Ectodermal cell (in vitro differentiated cells): ENCODE measurements around the gene NXPH4.

Experiments
- H3K27ac ChIP-seq: 2 replicates; pipeline ENCODE4 v1.7.0; 2013; ENCODE audit warnings: mild to moderate bottlenecking, low read depth, low read length; ENCODE audit not compliant: insufficient read depth, poor library complexity, severe bottlenecking
- H3K27me3 ChIP-seq: 2 replicates; pipeline ENCODE4 v1.7.0; 2013; ENCODE audit warnings: mild to moderate bottlenecking, low read length; ENCODE audit not compliant: insufficient read depth, control insufficient read depth, poor library complexity, severe bottlenecking
- H3K36me3 ChIP-seq: one replicate; pipeline ENCODE4 v1.7.0; 2013; ENCODE audit warnings: low read length; ENCODE audit not compliant: control insufficient read depth, insufficient read depth
- H3K4me1 ChIP-seq: one replicate; pipeline ENCODE4 v1.7.0; 2013; ENCODE audit warnings: low read length; ENCODE audit not compliant: control insufficient read depth, insufficient read depth
- H3K4me3 ChIP-seq: 2 replicates; pipeline ENCODE4 v1.7.0; 2013; ENCODE audit warnings: low read depth, low read length, control low read depth; ENCODE audit not compliant: insufficient read depth
- H3K9me3 ChIP-seq: 2 replicates; pipeline ENCODE4 v1.7.0; 2013; ENCODE audit warnings: mild to moderate bottlenecking, low read length, moderate library complexity; ENCODE audit not compliant: control insufficient read depth
- WGBS, 2 experiments: methylation state at CpG; one replicate each; pipeline ENCODE4 v1.1.7; 2013; ENCODE audit warnings: missing lambda C conversion rate in 2 of 2; 5-methylcytosine and 5-hydroxymethylcytosine counted together

NXPH4 gene

GRCh38 chr12:57260366-57260765 is 43.8 kb downstream of the NXPH4 start:
- 71 to 72% methylated on average over 4 of the region's 4 CpGs for whole genome bisulfite sequencing, 2 experiments
- peaks cover 29% of the 10 kb centered on the region for H3K36me3 ChIP-seq
- no peak overlapping the region for H3K4me3 ChIP-seq
- no peaks in the 10 kb centered on the region for H3K27me3 ChIP-seq
- H3K4me1 ChIP-seq: peaks cover 27% of the 10 kb centered on the region
- H3K27ac ChIP-seq: no peak overlapping the region
- no peaks in the 10 kb centered on the region for H3K9me3 ChIP-seq

- 0% methylated on average over 1 of the region's 2 CpGs for WGBS, 2 experiments
These were observed 44.9 kb downstream of the NXPH4 start for GRCh38 chr12:57261428-57261865.

GRCh38 chr12:57262126-57262822 is 45.7 kb downstream of the NXPH4 start:
- Histone ChIP-seq H3K4me3 (no peak overlapping the region), H3K27ac (peak overlapping the region; percentile 33), H3K27me3 (no peaks in the 10 kb centered on the region), H3K4me1 (peaks cover 27% of the 10 kb centered on the region), H3K36me3 (peaks cover 19% of the 10 kb centered on the region), H3K9me3 (no peaks in the 10 kb centered on the region)
- 93% methylated on average over 2 to 3 of the region's 3 CpGs for WGBS, 2 experiments

More at GRCh38 chr12:57261428-57261865, 44.9 kb downstream of the NXPH4 start:
- H3K9me3 ChIP-seq: no peaks in the 10 kb centered on the region
- H3K36me3 ChIP-seq: peaks cover 20% of the 10 kb centered on the region
- no peak overlapping the region for H3K4me3 ChIP-seq
- no peaks in the 10 kb centered on the region for H3K27me3 ChIP-seq
- no peak overlapping the region for H3K27ac ChIP-seq
- peaks cover 27% of the 10 kb centered on the region for H3K4me1 ChIP-seq

DNA sequence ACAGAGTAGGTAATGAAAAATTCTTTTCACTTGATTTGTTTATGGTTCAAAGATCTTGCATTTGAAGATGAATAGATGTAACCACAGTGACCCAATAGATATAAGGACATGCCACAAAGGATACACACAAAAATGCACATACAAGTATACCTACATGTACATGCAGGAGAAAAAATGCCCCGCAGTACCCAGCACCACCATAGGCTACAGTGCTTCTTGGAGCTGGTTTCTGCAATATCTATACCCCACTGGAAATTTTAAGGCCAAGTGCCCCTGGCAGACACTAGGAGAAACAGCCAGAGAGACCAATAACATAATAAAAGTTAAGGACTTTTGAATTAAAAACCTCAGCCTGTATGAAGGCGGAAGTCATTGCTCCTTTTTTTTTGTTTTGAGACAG is 46.5 kb downstream of the NXPH4 start:
- no peaks in the 10 kb centered on the region for H3K9me3 ChIP-seq
- no peak overlapping the region for H3K4me3 ChIP-seq

GRCh38 chr12:57266681-57267080 is 50.1 kb downstream of the NXPH4 start:
- Histone ChIP-seq H3K27me3 (no peaks in the 10 kb centered on the region), H3K4me1 (peaks cover 12% of the 10 kb centered on the region), H3K27ac (no peak overlapping the region), H3K4me3 (no peak overlapping the region), H3K9me3 (no peaks in the 10 kb centered on the region), H3K36me3 (peaks cover 22% of the 10 kb centered on the region)

More for the DNA sequence above, 46.5 kb downstream of the NXPH4 start:
- Histone ChIP-seq H3K36me3 (peaks cover 15% of the 10 kb centered on the region), H3K4me1 (peaks cover 27% of the 10 kb centered on the region), H3K27me3 (no peaks in the 10 kb centered on the region), H3K27ac (no peak overlapping the region)
- WGBS, 2 experiments: 92 to 93% methylated on average over 2 of the region's 2 CpGs

- Histone ChIP-seq H3K4me3 (no peak overlapping the region), H3K4me1 (no peaks in the 10 kb centered on the region), H3K9me3 (no peaks in the 10 kb centered on the region), H3K27me3 (no peaks in the 10 kb centered on the region), H3K36me3 (peaks cover 22% of the 10 kb centered on the region), H3K27ac (no peak overlapping the region)
- WGBS, 2 experiments: 93 to 95% methylated on average over 7 of the region's 7 CpGs
These were observed 51.7 kb downstream of the NXPH4 start for GRCh38 chr12:57268264-57268663.

- H3K9me3 ChIP-seq: no peaks in the 10 kb centered on the region
- H3K36me3 ChIP-seq: peaks cover 20% of the 10 kb centered on the region
- H3K4me1 ChIP-seq: no peaks in the 10 kb centered on the region
- WGBS, 2 experiments: 80 to 94% methylated on average over 1 of the region's 1 CpG
- no peaks in the 10 kb centered on the region for H3K27me3 ChIP-seq
- H3K27ac ChIP-seq: no peak overlapping the region
- no peak overlapping the region for H3K4me3 ChIP-seq
These were observed 54.4 kb downstream of the NXPH4 start for GRCh38 chr12:57270966-57271470.

GRCh38 chr12:57272337-57273151 is 56.0 kb downstream of the NXPH4 start:
- H3K27me3 ChIP-seq: no peaks in the 10 kb centered on the region
- H3K27ac ChIP-seq: no peak overlapping the region
- no peak overlapping the region for H3K4me3 ChIP-seq
- H3K36me3 ChIP-seq: peaks cover 20% of the 10 kb centered on the region
- 90 to 91% methylated on average over 7 of the region's 7 CpGs for WGBS, 2 experiments
- H3K4me1 ChIP-seq: no peaks in the 10 kb centered on the region
- no peaks in the 10 kb centered on the region for H3K9me3 ChIP-seq

GRCh38 chr12:57273516-57273915 is 56.9 kb downstream of the NXPH4 start:
- no peak overlapping the region for H3K4me3 ChIP-seq
- peaks cover 12% of the 10 kb centered on the region for H3K36me3 ChIP-seq
- H3K27ac ChIP-seq: no peak overlapping the region
- no peaks in the 10 kb centered on the region for H3K4me1 ChIP-seq
- no peaks in the 10 kb centered on the region for H3K27me3 ChIP-seq
- H3K9me3 ChIP-seq: no peaks in the 10 kb centered on the region
